Thyroid gland (tissue), 4 donors: ENCODE results near the gene WASF2.

Experiments
- POLR2A ChIP-seq, 2 donors: fragments of 450-650 bp; IDR thresholded peaks; one replicate each; pipeline ENCODE4 v1.6.1; 2017; ENCODE audit warnings: antibody characterized with exemption in 2 of 2, mild to moderate bottlenecking in 2 of 2, moderate library complexity in 1 of 2
- TF ChIP-seq, protein P1 (sequence below), 6 experiments: fragments of 200-600 bp in 3 of 6; fragments of 450-650 bp in 3 of 6; sonication (generic) in 3 of 6; IDR thresholded peaks; one replicate each; pipeline ENCODE4 v1.5.1; 2016 to 2019; ENCODE audit warnings: antibody characterized with exemption in 6 of 6, mild to moderate bottlenecking in 2 of 6, inconsistent platforms in 1 of 6, moderate library complexity in 1 of 6

DNA sequence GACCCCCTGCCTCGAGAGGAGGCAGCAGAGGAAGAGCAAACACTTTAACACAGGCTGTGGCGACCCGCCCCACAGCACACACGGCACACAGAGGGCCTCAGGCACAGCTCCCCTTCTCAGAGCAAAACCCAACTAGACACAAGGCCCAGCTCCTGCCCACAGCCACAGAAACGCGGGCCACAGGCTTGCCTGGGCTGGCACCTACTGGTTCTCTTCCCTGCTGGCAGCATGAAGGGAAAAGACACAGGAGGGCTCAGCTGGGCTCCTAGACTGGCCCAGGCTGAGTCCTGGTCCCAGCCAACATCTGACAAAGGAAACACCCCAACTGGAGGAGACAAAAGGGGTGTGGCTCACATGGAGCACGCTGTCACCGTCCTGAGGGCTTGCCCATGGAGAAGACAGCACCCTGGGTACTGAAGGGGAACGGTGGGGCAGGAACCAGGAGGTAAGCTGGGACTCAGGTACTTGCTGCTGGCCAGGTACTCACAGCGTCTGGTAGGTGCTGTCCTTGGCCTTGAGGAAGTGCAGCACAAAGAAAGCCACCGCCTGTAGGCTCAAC is 110.3 kb downstream of the WASF2 start:
- TF ChIP-seq POLR2A (IDR thresholded peaks at IDR 0.05), result no peak
- TF ChIP-seq, protein P1, sequence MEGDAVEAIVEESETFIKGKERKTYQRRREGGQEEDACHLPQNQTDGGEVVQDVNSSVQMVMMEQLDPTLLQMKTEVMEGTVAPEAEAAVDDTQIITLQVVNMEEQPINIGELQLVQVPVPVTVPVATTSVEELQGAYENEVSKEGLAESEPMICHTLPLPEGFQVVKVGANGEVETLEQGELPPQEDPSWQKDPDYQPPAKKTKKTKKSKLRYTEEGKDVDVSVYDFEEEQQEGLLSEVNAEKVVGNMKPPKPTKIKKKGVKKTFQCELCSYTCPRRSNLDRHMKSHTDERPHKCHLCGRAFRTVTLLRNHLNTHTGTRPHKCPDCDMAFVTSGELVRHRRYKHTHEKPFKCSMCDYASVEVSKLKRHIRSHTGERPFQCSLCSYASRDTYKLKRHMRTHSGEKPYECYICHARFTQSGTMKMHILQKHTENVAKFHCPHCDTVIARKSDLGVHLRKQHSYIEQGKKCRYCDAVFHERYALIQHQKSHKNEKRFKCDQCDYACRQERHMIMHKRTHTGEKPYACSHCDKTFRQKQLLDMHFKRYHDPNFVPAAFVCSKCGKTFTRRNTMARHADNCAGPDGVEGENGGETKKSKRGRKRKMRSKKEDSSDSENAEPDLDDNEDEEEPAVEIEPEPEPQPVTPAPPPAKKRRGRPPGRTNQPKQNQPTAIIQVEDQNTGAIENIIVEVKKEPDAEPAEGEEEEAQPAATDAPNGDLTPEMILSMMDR (IDR thresholded peaks at IDR 0.05), result no peak
